K562 (cell line): ENCODE measurements around the gene CFAP53. TPM values are rescaled to one million over a fixed set of nuclear protein-coding genes. Genes with fewer than 3 reads are reported as not detected.
A peak's percentile ranks its signal among the peaks of the same experiment; 100 is the strongest.

ENCODE experiments used
- NBN ChIP-seq: fragments of 450-650 bp; IDR thresholded peaks from 2 replicates; pipeline ENCODE4 v1.6.1; 2016; ENCODE audit warnings: low read depth, mild to moderate bottlenecking
- POLR3A ChIP-seq: IDR thresholded peaks from 2 replicates; pipeline ENCODE4 v1.6.1; 2011; ENCODE audit warnings: borderline replicate concordance, mild to moderate bottlenecking, moderate library complexity; ENCODE audit not compliant: insufficient read length, insufficient read depth; ENCODE audit errors: extremely low read depth
- SMC3 ChIP-seq: conservative IDR thresholded peaks from 2 replicates; pipeline ENCODE4 v1.6.1; 2011; ENCODE audit warnings: low read depth, low read length, improper control_type of control experiment; ENCODE audit not compliant: insufficient read depth
- SPI1 ChIP-seq: IDR thresholded peaks from 2 replicates; pipeline ENCODE4 v1.6.1; 2011; ENCODE audit warnings: low read depth, low read length, control low read depth, borderline replicate concordance
- polyA plus RNA-seq, 8 experiments: library from polyadenylated mRNA; depleted of rRNA in 4 of 8; stranded (reverse) in 5 of 8; unstranded in 3 of 8; fragments of >200 nt; fragmentation: Nextera tagmentation in 2 of 8; fragmentation: Illumina TruSeq in 1 of 8; extraction: Ambion mirVana in 2 of 8; extraction: Trizol in 1 of 8; gene quantifications; 2 replicates each; pipeline versions ENCODE4 v1.2.1 to v1.2.3, GENCODE V29; 2011 to 2014; ENCODE audit warnings: inconsistent platforms in 1 of 8, missing spikeins in 1 of 8
- total RNA-seq, 7 experiments: library from RNA; depleted of rRNA in 6 of 7; stranded (reverse); fragments of >200 nt in 6 of 7; fragmentation: Illumina TruSeq in 2 of 7; extraction: Trizol in 2 of 7; gene quantifications; 2 replicates each; pipeline versions ENCODE4 v1.2.1 to v1.2.3, GENCODE V29; 2011 to 2021; ENCODE audit warnings: low replicate concordance in 1 of 7
- TF ChIP-seq, protein P1 (sequence below), 2 experiments: fragments of 450-650 bp; formaldehyde crosslinking in 1 of 2; IDR thresholded peaks; 2 replicates each; pipeline versions ENCODE4 v1.4.0 to v1.6.1; 2014 to 2020; ENCODE audit warnings: mild to moderate bottlenecking in 2 of 2, borderline replicate concordance in 1 of 2, low read depth in 1 of 2
- TF ChIP-seq, protein P2 (sequence below), 3 experiments: fragments of 200-800 bp in 1 of 3; fragments of 250-450 bp in 1 of 3; fragments of 450-650 bp in 1 of 3; sonication (Bioruptor Pico) in 1 of 3; sonication (Bioruptor generic) in 1 of 3; formaldehyde crosslinking in 1 of 3; IDR thresholded peaks; 2 replicates each; pipeline versions ENCODE4 v1.6.1 to v1.8.0; 2016 to 2022; ENCODE audit warnings: mild to moderate bottlenecking in 2 of 3, missing genetic modification characterization in 2 of 3, missing compliant biosample characterization in 1 of 3, moderate library complexity in 1 of 3

The CFAP53 gene
- total and polyA plus RNA-seq, 9 of the 15 experiments (the other 6 are each of a cell fraction or from before 2014, with no cell fraction given), result 0.21 to 1.9 (median 1.2) TPM

DNA sequence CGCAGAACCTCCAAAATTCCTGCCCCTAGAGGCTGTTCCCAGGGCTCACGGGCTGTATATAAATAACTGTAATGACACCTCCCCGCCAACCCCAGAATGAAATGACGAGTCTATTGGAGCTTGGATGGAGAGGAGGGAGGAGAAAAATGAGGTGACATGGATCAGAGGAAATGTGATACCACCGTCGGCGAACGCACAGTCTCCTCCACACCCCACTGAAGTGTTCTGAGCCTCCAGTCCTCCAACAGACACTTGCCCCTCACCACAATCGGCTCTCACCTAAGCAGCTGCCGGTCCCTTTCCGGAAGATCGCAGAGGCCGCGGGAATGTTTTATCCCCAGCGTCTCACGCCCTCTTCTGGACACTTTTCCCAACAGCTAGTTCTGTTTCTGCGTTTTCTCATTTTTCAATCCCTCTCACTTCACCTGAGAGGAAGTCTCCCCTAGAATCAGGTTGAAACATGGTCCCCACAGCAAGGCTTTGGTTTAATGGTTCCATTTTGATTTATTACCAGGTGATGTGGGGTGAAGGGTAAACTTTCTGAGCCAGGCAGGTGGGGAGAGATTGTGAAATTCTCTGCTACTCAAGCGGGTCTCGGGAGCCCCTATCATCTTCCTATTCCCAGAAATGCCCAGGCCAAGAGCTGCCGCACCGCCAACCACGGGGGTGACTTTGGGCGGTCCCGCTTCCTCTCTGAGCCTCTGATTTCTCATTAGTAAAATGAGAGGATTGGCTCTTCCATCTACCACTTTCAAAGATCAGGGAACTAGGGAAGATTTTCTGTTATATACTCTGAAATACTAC lies 62.3 kb downstream of the CFAP53 start (continued):
- TF ChIP-seq, protein P1, sequence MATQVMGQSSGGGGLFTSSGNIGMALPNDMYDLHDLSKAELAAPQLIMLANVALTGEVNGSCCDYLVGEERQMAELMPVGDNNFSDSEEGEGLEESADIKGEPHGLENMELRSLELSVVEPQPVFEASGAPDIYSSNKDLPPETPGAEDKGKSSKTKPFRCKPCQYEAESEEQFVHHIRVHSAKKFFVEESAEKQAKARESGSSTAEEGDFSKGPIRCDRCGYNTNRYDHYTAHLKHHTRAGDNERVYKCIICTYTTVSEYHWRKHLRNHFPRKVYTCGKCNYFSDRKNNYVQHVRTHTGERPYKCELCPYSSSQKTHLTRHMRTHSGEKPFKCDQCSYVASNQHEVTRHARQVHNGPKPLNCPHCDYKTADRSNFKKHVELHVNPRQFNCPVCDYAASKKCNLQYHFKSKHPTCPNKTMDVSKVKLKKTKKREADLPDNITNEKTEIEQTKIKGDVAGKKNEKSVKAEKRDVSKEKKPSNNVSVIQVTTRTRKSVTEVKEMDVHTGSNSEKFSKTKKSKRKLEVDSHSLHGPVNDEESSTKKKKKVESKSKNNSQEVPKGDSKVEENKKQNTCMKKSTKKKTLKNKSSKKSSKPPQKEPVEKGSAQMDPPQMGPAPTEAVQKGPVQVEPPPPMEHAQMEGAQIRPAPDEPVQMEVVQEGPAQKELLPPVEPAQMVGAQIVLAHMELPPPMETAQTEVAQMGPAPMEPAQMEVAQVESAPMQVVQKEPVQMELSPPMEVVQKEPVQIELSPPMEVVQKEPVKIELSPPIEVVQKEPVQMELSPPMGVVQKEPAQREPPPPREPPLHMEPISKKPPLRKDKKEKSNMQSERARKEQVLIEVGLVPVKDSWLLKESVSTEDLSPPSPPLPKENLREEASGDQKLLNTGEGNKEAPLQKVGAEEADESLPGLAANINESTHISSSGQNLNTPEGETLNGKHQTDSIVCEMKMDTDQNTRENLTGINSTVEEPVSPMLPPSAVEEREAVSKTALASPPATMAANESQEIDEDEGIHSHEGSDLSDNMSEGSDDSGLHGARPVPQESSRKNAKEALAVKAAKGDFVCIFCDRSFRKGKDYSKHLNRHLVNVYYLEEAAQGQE (IDR thresholded peaks at IDR 0.05; ENCODE audit: borderline replicate concordance), result peak; percentile 33; the same call in 1 of the 2 replicates
- TF ChIP-seq, protein P1 (CRISPR knock-in tag; IDR thresholded peaks at IDR 0.05; ENCODE audit: low read depth), result no peak
- TF ChIP-seq POLR3A (no peak), SPI1 (0 out of 2 replicates have a peak, but pooled peaks have one; percentile 1), SMC3 (peak; percentile 27; the same call in 1 of the 2 replicates), NBN (no peak)
- TF ChIP-seq, protein P2, sequence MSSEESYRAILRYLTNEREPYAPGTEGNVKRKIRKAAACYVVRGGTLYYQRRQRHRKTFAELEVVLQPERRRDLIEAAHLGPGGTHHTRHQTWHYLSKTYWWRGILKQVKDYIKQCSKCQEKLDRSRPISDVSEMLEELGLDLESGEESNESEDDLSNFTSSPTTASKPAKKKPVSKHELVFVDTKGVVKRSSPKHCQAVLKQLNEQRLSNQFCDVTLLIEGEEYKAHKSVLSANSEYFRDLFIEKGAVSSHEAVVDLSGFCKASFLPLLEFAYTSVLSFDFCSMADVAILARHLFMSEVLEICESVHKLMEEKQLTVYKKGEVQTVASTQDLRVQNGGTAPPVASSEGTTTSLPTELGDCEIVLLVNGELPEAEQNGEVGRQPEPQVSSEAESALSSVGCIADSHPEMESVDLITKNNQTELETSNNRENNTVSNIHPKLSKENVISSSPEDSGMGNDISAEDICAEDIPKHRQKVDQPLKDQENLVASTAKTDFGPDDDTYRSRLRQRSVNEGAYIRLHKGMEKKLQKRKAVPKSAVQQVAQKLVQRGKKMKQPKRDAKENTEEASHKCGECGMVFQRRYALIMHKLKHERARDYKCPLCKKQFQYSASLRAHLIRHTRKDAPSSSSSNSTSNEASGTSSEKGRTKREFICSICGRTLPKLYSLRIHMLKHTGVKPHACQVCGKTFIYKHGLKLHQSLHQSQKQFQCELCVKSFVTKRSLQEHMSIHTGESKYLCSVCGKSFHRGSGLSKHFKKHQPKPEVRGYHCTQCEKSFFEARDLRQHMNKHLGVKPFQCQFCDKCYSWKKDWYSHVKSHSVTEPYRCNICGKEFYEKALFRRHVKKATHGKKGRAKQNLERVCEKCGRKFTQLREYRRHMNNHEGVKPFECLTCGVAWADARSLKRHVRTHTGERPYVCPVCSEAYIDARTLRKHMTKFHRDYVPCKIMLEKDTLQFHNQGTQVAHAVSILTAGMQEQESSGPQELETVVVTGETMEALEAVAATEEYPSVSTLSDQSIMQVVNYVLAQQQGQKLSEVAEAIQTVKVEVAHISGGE (CRISPR knock-in tag; IDR thresholded peaks at IDR 0.05), result no peak
